GM12865 (cell line): ENCODE measurements around the gene HAPSTR1.
"Not testable (repeated sequence)": the region's sequence is repeated elsewhere in the genome, so short reads cannot be mapped to it uniquely, and the experiment has no call there.

Source experiments
- DNase-seq: peaks from one replicate; pipeline ENCODE4 v3.0.0; 2010; ENCODE audit warnings: low read depth
- H3K4me3 ChIP-seq: 2 replicates; pipeline ENCODE4 v1.5.1; 2011; ENCODE audit warnings: mild to moderate bottlenecking, low read depth, low read length, control low read depth
- CTCF ChIP-seq: IDR thresholded peaks from 2 replicates; pipeline ENCODE4 v1.5.1; 2011; ENCODE audit warnings: low read length, control low read depth, low read depth, inconsistent platforms; ENCODE audit not compliant: insufficient read depth; ENCODE audit errors: missing control alignments

Gene HAPSTR1

GRCh38 chr16:9071377-9071776 is 20.1 kb upstream of the HAPSTR1 start:
- H3K4me3 ChIP-seq: no peak overlapping the region
- TF ChIP-seq CTCF: no peak
- DNase-seq: no peak

GRCh38 chr16:9072806-9073341 is 18.6 kb upstream of the HAPSTR1 start:
- H3K4me3 ChIP-seq: no peak overlapping the region
- no peak for TF ChIP-seq CTCF
- DNase-seq: peak; percentile 77

- TF ChIP-seq CTCF: no peak
- no peak overlapping the region for H3K4me3 ChIP-seq
- no peak for DNase-seq
Measured at GRCh38 chr16:9075299-9076071, 16.0 kb upstream of the HAPSTR1 start.

GRCh38 chr16:9077091-9077809 is 14.2 kb upstream of the HAPSTR1 start:
- H3K4me3 ChIP-seq: no peak overlapping the region
- TF ChIP-seq CTCF: no peak
- no peak for DNase-seq

- not testable (repeated sequence) for H3K4me3 ChIP-seq
- DNase-seq: peak; percentile 79
Measured at GRCh38 chr16:9078467-9079429, 12.7 kb upstream of the HAPSTR1 start.

GRCh38 chr16:9079430-9079812 is 12.0 kb upstream of the HAPSTR1 start:
- DNase-seq: no peak
- TF ChIP-seq CTCF: no peak
- H3K4me3 ChIP-seq: no peak overlapping the region
